HG02571 (cell line): ENCODE results near the gene DAB2.

Experiments
- ATAC-seq: cut with Tn5 transposase; IDR thresholded peaks from one replicate; pipeline ENCODE4 v1.9.1; 2021; ENCODE audit warnings: mild to moderate bottlenecking, moderate library complexity; ENCODE audit not compliant: unreplicated experiment

Gene DAB2

DNA sequence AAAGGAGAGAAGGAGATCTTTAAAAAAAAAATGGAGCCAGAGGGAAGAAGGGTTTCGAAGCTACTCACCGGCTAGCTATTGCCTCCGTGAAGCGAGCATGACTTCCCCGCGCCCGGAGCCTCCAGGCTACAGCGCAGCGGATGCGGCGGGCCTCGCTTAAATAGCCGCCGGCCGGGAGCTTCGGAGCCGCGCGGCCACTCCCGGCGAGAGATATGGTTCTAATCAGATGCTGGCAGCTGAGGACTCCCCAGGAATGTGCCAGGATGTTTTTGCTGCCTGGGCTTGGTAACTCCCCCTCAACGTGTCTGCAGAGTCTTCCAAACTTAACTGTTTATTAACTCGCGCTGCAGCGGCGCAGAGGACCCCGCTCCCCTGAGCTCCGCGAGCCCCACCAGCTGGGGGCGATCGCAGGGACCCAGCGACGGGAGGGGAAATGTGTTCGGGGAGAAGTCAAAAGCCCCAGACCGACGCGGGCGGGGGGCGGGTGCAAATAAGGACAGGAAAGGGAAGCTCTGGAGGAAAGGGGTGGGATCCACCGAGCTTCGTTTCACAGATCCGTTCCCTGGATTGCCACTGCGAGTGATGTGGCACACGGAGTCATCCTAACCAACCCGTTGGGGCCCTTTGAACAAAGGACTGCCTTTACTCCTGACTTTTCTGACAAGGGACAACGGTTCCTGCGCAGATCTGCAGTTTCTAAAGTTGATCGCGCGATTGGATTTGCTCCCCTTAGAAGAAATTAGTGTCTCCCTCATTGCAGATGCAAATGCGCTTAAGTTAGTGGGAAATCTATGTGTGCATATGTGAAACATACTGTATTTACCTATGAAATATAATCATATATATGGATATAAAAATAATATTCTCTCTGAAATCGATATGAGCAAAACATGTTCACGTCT is at the start of gene DAB2:
TSS of gene DAB2 (minus strand) at position 245 of the 902 bp plus-strand sequence. CDS start 30,660 bp downstream, outside the sequence.
- ATAC-seq, result no peak

GRCh38 chr5:39473156-39473775 is 48.5 kb upstream of the DAB2 start:
- no peak for ATAC-seq

DNA sequence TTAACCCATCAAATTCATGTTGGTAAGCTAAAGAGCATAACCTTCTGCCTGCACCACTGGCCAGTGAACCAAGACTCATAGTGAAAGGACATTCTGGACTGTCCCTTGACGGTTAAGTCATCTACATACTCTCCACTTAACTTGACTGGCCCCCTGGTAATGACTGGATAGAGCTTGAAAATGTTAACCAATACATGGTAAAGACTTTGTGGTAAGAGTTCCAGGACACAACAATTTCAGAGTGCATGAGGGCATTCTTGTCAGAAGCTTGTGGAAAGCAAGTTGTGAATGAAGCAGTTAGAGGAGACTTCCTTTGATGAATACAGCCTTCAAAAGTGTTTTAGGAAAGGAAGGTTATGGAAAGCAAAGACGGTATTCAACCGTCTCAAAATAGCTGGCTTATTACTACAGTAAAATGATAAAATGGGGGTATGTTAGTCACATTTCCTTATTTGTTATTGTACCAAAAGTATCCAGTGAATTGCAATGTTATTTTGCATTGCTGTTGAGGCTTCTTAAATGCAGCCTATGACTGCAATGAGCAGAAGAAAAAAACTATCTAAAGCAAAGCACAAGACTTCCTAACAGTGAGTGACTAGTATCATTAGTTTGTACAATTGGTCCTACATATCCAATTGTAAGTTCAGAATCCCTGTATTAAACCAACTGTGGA is 47.2 kb upstream of the DAB2 start:
- ATAC-seq, result no peak

DNA sequence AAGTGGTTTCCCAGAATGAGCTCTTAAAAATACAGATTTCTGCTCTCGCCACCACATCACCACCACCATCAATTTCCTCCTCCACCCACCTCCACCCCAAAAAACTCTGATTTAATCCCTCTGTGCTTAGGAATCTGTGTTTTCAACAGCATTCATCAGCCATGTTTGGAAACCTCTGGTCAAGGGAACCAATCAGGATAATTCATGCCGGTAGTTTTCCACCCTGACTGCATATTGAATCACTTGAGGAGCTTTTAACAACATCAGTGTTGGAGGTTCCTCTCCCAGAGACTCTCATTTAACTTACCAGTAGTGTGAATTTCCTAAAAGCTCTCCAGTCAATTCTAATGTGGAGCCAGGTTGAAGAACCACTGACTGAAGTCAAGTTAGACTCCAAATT is 46.0 kb upstream of the DAB2 start:
- ATAC-seq, result no peak

GRCh38 chr5:39469777-39470415 is 45.1 kb upstream of the DAB2 start:
- ATAC-seq, result no peak

GRCh38 chr5:39469176-39469575 is 44.4 kb upstream of the DAB2 start:
- ATAC-seq, result no peak

DNA sequence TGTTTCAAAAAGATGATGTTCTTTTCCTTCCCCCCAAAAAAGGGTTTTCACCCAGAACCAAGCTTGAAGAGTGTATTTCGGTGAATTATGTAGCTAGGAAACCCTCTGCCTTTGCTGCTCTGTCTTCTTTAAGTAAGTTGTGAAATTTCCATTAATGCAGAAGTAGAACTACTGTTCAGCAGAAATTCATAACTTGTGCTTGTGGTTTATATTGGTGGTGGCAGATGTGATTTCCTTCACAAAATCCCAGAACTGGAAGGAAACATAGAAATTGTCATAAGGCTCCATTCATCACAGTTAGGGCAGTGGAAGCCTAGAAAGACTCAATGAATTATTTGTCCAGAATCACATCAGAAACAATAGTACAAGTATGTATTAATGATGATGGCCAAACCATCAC is 42.1 kb upstream of the DAB2 start:
- ATAC-seq, result no peak

GRCh38 chr5:39465843-39466242 is 41.1 kb upstream of the DAB2 start:
- ATAC-seq, result no peak

DNA sequence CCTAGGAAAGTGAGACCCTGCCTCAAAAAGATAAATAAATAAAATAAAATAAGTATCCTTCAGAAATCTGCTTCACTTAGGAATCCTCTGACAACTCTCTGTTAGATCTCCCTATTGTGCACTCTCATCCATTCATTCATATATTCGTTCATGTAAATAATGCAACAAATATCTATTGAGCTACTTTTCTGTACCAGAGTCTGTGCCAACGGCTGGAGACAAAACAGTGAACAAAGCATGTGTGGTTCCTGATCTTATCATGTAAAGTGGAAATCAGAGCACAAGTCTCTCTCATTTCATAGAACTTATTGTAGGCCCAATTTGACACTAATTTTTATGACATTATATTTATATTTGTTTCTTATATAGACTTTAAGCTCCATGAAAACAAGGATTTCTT is 40.3 kb upstream of the DAB2 start:
- ATAC-seq, result no peak

GRCh38 chr5:39464088-39464487 is 39.3 kb upstream of the DAB2 start:
- no peak for ATAC-seq

DNA sequence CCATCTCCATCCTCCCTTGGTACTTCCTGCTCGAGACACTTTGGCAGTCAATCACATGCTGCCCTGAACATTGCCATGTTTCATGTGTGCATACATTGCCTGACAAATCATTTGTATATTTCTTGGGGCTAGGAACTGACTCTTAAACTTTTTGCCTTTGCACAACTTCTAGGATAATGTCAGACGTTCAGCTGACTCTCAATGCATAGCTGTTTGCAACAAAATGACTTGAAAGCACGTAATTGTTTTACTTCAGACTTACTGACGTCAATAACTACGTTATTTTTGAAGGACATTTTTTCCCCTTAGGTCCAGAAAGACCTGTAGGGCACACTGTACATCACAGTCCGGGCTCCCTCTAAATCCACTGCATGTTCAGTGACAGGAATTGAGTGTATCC is 37.4 kb upstream of the DAB2 start:
- ATAC-seq, result no peak

- no peak for ATAC-seq
Observed at GRCh38 chr5:39461007-39461682, 36.4 kb upstream of the DAB2 start.

DNA sequence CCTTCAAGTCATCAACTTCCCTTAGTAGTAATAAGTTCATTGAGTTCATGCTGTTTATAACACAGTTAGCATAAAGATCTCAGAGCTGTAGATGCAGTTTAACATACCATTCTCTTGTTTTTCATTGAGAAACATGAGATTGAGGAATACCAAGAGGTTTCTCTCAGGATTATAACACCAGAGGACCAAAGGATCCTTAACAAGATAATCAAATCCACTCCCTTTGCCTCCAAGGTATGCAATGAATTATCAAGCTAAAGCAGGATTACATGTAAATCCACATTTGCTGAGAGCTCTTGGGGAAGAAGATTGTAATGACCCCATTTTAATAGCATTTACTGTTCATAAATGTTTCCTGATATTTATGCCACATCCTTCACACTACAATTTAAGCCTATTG is 35.1 kb upstream of the DAB2 start:
- ATAC-seq, result no peak

- no peak for ATAC-seq
Observed at GRCh38 chr5:39459071-39459470, 34.3 kb upstream of the DAB2 start.

- no peak for ATAC-seq
Observed at GRCh38 chr5:39455645-39456044, 30.9 kb upstream of the DAB2 start.

- no peak for ATAC-seq
Observed at GRCh38 chr5:39453606-39454005, 28.8 kb upstream of the DAB2 start.

DNA sequence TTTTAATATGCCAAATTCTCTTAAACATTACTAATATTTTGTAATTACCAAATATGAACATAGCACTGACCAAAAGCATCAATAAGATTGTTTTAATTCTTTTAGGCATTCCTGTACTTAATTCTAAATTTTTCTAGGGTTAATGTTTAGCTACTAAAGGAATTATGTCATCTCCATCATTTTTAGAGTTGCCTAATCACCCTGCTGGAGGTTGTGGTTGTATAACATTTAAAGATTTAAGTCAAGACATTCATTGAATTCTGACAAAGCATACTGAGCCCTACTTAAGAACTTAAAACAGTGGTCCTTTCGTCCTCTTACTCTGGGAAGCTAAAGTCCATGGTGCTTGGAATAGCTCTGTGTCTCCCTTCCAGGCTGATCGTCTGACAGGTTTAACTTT is 28.1 kb upstream of the DAB2 start:
- no peak for ATAC-seq

DNA sequence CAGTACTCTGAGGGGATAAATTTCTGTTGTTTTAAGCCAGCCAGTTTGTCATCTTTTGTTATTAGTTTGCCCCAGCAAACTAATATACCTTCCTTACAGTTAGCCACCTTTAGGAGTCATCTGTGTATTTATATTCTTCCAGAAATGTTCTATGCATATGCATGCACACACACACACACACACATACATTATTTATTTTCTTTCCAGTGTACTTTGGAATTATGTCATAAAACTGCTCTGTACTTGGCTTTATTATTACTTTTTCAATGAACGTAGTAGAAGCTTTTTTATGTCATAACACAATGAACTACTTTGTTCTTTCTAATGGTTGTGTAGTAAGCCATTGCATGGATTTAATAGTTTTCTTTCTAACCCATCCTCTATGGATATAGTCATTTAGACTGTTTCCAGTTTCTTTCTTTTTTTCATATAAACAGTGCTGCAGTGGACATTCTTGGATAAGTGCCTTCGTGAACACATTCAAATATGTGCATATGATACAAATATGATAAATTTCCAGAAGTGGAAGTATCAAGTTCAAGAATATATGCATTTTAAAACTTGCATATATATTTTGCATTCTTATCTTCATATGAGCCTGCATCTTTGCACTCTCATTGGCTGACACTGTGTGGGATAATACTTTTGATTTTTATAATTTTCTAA is 26.6 kb upstream of the DAB2 start:
- ATAC-seq, result no peak

DNA sequence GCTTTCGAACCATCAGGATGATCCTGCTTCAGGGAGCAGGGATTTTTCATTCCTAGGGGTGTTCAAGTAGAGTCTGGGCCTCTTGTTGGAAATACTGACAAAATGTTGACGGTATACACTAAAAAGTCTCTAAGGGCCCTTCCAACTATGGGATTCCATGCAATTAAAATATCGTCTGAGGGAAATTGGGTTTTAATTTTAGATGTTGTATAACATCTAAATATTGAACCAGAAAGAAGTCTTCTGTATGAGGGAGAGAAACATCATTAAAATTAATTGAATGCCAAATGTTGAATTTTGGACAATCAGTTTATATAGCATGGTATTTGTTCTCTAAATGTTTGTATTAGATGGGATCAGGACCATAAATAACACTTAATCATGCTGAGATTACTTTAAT is 25.7 kb upstream of the DAB2 start:
- ATAC-seq, result no peak

DNA sequence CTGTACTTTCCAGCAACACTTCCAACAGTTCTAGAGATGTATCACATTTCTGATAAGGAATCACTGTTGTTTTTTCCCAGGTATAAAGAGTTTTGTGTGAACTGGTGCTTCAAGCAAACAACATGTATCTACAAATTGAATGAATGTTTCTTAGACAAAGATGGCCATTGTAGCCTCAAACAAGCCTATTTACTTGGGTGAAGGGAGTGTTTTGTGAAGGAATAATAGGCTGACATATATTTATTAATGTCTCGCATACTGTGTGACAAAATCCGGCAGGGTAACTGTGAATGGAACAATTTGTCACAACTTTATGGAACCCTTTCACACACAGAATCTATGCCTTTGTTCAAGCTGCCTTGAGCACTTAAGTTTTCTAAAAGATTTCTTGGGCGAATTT is 24.8 kb upstream of the DAB2 start:
- no peak for ATAC-seq
